ENCODE measurements around the gene SLC4A2. TPM values are rescaled to one million over a fixed set of nuclear protein-coding genes. Genes with fewer than 3 reads are reported as not detected.

The SLC4A2 gene
- polyA plus RNA-seq, 4 donors, result 68.0 to 137 (median 103) TPM

DNA sequence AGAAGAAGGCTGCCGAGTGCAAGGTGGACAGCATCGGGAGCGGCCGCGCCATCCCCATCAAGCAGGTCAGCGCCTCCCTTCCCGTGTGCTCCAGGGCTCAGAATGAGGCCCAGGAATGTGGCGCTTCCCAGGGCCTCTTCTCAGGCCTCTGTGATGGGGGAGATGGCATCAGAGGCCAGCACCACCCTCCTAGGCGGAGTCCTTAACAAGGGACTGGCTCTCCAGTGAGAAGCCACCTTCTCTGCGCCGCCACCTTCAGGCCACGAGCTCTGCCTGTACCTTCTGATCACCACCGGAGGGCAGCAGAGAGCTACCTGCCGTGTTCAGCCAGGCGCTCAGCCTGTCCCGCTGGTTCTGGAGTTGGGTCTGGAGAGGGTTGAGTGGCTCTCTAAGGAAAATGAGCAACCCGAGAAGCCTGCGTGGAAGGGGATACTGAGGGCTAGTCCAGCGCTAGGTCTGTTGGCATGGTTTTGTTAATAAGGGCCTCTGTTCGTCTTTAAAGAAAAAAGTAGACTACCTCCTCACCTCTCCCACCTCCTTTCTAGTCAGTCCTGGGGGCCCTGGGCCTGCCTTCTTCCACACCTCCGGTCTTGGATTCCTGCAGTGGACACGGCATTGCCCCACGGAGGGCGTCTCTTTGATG lies 64.6 kb downstream of the SLC4A2 start:
- DNase-seq (ENCODE audit: low read depth in 4 of 4, low spot score in 2 of 4), result peak in 3 of 4 donors; percentile 67 to 75 (median 74)

- DNase-seq (ENCODE audit: low read depth in 4 of 4, low spot score in 2 of 4), result no peak
Observed at GRCh38 chr7:151124481-151124880, 65.1 kb downstream of the SLC4A2 start.

DNA sequence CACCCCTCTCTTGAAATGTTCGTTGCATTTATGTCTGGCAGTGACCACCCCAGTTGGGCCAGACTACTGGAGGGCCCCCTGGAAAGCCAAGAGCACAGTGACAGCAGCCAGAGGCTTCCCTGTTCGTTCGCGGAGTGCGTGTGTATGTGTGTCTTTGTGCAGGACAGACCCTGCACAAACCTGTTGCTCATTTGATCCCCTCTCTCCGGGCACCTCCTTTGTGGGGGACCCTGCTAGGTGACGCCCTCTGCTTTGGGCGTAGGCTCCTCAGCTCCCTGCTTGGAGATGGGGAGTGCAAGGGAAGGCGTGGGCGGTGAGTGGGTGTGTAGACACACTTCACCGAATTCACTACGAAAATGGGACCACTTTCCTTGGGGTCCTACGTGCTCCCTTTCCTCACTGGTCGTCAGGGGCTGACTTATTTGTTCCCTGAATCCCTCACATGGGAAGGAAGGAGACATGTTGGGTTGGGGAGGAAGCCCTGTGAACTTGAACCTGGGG lies 65.6 kb downstream of the SLC4A2 start:
- no peak for DNase-seq (ENCODE audit: low read depth in 4 of 4, low spot score in 2 of 4)

- DNase-seq (ENCODE audit: low read depth in 4 of 4, low spot score in 2 of 4), result no peak
Observed at GRCh38 chr7:151125470-151125845, 66.1 kb downstream of the SLC4A2 start.

DNA sequence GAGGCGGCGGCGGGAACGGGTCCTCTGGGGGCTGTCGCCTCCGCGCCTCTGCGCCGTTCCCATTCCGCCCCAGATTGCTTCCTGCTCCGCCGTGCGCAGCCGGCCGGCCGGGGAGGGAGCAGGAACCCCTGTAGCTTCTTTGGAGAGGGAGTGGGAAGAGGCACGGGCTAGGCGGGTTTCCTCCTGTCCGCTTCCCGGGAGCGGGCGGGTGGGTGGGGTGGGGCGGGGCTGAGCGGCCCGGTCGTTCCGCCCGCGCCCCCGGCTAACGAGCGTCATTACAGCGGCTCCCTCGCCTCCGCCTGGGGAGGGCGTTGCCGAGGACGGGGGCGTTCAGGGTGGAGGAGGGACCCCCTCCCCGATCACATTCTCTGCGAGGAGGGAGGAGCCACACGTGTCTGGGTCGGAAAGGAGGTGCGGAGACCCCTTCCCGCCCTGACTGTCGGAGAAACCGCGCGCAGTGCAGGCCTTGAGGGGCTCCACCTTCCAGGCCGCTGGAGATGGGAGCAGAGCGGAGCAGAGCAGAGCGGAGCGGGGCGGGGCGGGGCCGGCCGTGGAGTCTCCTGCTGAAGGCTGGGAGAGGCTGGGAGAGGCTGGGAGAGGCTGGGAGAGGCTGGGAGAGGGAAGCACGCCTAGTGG lies 66.6 kb downstream of the SLC4A2 start:
- no peak for DNase-seq (ENCODE audit: low read depth in 4 of 4, low spot score in 2 of 4)

Other genes with a start within 250 kb of the SLC4A2 start
- 100 to 1,000 TPM in 1 of 4 donors, 10 to 100 TPM in 3; 23.9 to 102 (median 75.6) TPM for gene AOC1, start 207.1 kb upstream of the SLC4A2 start, polyA plus RNA-seq (ENCODE audit: insufficient read length in 4 of 4)
- gene KCNH2, start 81.3 kb upstream of the SLC4A2 start, polyA plus RNA-seq (ENCODE audit: insufficient read length in 4 of 4), result 10 to 100 TPM; 15.4 to 23.2 (median 20.1) TPM
- gene NOS3, start 68.6 kb upstream of the SLC4A2 start, polyA plus RNA-seq (ENCODE audit: insufficient read length in 4 of 4), result 10 to 100 TPM in 3 of 4 donors, 1 to 10 TPM in 1; 9.5 to 15.3 (median 12.9) TPM
- gene ATG9B, start 35.1 kb upstream of the SLC4A2 start, polyA plus RNA-seq (ENCODE audit: insufficient read length in 4 of 4), result 1 to 10 TPM; 2.0 to 3.3 (median 2.5) TPM
- 10 to 100 TPM; 15.5 to 34.4 (median 27.2) TPM for gene ABCB8, start 31.1 kb upstream of the SLC4A2 start, polyA plus RNA-seq (ENCODE audit: insufficient read length in 4 of 4)
- 1 to 10 TPM in 3 of 4 donors, under 1 TPM in 1; 0.83 to 3.8 (median 2.5) TPM for gene ASIC3, start 11.1 kb upstream of the SLC4A2 start, polyA plus RNA-seq (ENCODE audit: insufficient read length in 4 of 4)
- 10 to 100 TPM; 16.9 to 20.4 (median 18.7) TPM for gene CDK5, start 1.7 kb upstream of the SLC4A2 start, polyA plus RNA-seq (ENCODE audit: insufficient read length in 4 of 4)
- gene FASTK, start 21.2 kb downstream of the SLC4A2 start, polyA plus RNA-seq (ENCODE audit: insufficient read length in 4 of 4), result 10 to 100 TPM; 45.1 to 83.4 (median 69.9) TPM
- 10 to 100 TPM; 19.2 to 42.8 (median 37.4) TPM for gene TMUB1, start 23.9 kb downstream of the SLC4A2 start, polyA plus RNA-seq (ENCODE audit: insufficient read length in 4 of 4)
- 10 to 100 TPM; 54.8 to 92.1 (median 68.4) TPM for gene AGAP3, start 26.9 kb downstream of the SLC4A2 start, polyA plus RNA-seq (ENCODE audit: insufficient read length in 4 of 4)
- under 1 TPM in 3 of 4 donors, not detected in 1; 0.17 to 0.33 (median 0.22) TPM for gene GBX1, start 108.1 kb downstream of the SLC4A2 start, polyA plus RNA-seq (ENCODE audit: insufficient read length in 4 of 4)
- gene ASB10, start 127.7 kb downstream of the SLC4A2 start, polyA plus RNA-seq (ENCODE audit: insufficient read length in 4 of 4), result under 1 TPM in 1 of 4 donors, not detected in 3; 0.12 TPM
- gene H2BK1, start 150.9 kb downstream of the SLC4A2 start, polyA plus RNA-seq (ENCODE audit: insufficient read length in 4 of 4), result not detected
- gene ABCF2, start 167.6 kb downstream of the SLC4A2 start, polyA plus RNA-seq (ENCODE audit: insufficient read length in 4 of 4), result 10 to 100 TPM; 25.1 to 28.4 (median 26.6) TPM
- gene CHPF2, start 172.9 kb downstream of the SLC4A2 start, polyA plus RNA-seq (ENCODE audit: insufficient read length in 4 of 4), result 10 to 100 TPM; 22.2 to 29.9 (median 26.8) TPM
- 10 to 100 TPM; 60.5 to 90.4 (median 76.0) TPM for gene SMARCD3, start 189.1 kb downstream of the SLC4A2 start, polyA plus RNA-seq (ENCODE audit: insufficient read length in 4 of 4)